NCI-H146 treated with DMSO at 0.1 percent for 48 hours (cell line): ENCODE data around the gene TENT4B.
"Not testable (repeated sequence)": the region's sequence is repeated elsewhere in the genome, so short reads cannot be mapped to it uniquely, and the experiment has no call there.

ENCODE experiments used
- DNase-seq: peaks from one replicate; lab custom pipeline; 2025; ENCODE audit not compliant: unreplicated experiment; lab: John Stamatoyannopoulos, UW

TENT4B gene

DNA sequence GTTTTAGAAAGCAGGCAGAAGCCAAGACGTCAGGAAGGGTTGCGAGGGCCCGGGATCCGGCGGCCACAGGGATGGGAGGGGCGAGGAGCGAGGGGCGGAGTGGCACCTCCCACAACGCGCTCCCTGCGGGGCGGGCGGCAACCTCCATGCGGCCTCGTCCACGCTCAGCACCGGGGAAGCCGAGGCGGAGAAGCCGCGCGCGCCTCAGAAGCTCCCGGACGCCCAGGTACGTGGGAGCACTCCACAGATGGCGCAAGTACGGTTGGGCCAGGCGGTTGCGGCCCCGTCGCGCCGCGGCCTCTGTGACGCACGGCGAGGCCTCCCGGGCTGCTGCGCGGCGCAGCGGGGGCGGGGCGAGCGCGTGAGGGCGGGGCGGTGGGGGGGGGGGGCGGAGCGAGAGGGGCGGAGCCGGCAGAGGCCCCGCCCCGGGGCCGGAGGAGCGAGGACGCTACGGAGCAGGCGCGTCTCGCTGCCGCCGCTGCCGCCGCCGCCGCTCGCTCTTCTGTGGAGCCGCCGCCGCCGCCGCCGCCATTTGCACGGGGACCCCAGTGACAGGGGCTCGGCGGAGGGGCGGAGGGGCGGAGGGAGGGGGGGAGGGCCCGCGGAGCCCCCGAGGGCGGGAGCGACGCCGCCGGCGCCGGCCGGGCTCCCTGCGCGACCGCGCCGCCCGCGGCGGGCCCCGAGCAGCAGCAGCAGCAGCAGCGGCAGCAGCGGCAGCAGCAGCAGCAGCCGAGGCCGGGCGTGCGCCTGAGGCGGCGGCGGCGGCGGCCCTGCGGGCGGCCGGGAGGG is at the start of gene TENT4B:
TSS of gene TENT4B (plus strand) at position 500 of the 789 bp plus-strand sequence. CDS start 316 bp downstream, outside the sequence.
- DNase-seq: peak; percentile 8

DNA sequence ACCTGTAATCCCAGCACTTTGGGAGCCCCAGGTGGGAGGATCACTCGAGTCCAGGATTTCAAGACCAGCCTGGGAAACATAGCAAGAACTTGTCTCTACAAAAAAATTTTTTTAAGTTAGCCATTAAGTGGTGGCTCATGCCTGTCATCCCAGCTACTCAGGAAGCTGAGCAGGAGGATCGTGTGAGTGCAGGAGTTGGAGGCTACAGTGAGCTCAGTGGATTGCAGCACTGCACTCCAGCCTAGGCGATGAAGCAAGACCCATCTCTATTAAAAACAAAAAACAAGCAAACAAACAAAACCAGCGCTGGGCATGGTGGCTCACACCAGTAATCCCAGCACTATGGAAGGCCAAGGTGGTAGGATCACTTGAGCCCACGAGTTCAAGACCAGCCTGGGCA is 49.3 kb upstream of the TENT4B start:
- DNase-seq: no peak

DNA sequence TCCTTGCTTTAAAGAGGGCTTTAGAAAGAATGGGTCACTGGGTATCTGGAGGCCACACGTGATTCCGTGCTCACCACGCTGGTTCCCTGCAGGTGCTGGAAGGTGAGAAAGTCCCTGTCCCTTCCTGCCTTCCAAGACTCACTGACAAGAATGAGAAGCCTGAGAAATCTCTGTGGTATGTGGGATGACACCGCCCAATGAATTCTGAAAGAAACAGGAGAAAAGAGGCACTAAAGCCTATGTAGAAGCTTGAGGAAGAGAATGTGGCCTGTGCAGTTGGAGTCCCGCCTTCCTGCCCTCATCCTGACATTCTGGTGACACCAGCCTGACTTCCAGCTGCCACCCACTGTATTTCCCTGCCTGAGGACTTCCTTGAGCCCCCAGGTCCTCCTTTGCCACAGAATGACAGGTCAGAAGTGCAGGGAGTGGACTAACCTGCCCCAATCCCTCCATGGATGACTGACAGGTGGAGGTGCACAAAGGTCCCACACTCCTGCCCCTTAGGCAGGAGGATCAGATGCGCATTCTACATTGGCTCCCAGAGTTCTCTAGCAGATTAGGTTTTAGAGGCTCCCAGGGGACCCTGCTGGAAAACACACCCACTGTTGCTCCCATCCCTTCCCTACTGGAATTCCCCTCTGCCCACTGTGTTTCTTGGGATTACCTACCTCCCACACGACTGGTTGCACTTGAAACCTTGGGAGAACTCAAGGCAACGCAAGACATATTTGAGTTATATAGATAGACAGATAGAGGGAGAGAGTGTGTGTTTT is 38.6 kb upstream of the TENT4B start:
- DNase-seq: no peak

DNA sequence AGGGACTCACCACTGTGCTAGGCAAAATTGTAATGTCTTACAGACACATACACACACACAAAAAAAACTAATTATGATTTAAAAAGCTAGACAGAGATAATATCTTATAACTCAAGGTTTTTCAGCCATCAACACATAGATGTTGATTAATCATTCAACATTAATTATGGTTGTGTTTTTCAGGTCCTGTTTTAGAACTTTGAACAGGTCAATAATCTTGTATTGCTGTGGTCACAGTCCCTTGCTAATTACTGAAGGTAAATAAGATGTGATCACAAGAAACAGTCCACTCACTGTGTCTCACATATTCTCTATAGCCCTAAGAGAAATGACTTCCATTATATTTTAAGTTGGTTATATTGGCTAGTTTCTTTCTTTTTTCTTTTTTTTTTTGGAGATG is 32.4 kb upstream of the TENT4B start:
- no peak for DNase-seq

DNA sequence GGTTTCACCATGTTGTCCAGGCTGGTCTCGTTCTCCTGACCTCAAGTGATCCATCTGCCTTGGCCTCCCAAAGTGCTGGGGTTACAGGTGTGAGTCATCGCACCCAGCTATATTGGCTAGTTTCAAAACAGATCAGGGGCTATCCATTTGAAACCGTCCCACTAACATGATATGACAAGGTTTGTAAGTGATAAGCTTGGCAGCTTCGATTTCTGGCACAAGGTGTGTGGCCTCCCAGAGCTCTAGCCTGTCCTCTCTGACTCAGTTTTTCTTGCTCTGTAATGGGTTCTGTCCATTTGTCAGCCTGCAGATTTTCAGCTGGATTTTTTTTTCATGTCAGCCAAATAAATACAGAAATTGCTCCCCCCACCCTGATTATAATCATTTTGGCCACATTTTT is 31.8 kb upstream of the TENT4B start:
- DNase-seq: no peak

DNA sequence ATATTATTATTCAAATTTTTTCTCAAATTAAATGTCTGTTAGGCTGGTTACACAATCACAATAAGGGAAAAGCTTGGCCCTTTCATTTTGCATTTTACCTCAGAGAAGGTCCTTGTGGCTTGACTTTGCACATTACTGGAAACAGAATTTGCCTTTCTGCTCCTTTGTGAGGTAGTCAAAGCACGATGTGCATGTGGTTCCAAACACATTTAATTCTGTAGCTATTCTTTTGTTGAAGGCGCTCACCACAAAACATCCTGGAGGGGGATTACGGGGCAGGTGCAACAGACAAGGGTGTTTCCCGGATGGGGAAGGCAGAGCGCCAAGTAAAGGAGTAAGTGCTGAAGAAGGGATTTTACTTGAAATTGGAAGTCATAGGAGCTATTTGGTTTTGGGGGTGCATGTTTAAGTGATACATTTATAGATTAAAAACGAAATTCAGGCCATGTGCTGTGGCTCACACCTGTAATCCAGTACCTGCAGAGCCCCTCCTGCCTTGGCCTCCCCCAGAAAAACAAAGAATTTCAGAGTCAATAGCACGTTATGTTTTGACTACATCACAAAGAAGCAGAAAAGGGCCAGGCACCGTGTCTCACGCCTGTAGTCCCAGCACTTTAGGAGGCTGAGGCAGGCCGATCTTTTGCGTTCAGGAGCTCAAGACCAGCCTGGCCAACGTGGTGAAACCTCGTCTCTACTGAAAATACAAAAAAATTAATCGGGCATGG is 31.2 kb upstream of the TENT4B start:
- DNase-seq: no peak

DNA sequence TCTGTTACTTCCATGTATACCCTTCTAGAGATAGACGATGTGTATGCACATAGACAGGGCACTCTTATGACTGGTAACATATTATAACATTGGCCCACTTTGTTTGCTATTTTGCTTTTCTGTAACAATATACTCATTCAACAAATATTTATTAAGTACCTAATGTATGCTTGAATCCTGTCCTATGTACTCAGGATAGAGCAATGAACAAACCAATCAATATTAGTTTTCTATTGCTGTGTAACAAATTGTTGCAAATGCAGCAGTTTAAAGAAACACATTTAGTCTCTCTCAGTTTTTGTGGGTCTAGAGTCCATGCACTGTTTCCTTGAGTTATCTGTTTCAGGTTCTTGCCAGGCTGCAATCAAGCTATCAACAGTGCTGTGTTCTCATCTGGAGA is 29.7 kb upstream of the TENT4B start:
- no peak for DNase-seq

DNA sequence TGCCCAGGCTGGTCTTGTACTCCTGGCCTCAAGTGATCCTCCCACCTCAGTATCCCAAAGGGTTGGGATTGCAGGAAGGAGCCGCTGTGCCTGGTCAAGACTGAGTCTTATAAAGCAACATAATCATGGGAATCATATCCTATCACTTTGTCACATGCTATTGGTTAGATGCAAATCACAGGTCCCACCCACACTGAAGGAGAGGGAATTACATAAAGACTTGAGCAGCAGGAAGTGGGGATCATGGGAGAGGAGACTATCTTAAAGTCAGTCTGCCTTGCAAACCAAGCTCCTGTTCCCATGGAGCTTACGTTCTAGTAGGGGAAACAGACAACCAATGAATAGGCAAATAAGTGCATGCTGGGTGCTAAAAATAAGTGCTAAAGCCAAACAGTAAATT is 28.3 kb upstream of the TENT4B start:
- no peak for DNase-seq

DNA sequence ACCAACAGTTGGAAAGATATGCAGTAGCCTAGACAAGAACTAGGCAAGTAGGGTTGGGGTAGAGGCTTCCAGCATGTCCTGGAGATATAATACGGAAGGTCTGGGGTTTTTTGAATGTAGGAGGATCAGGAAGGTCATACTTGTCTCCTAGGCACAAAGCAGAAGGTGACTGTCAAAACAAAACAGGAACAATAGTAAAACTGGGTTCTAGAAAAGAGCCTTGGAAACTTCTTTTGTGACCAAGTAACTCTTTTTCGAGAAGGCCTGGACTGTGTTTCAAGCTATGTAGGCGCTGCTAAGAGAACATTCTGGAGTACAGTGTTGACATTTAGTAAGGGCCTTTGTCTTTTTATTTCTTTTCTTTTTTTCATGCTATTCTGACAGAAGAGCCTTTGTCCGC is 26.9 kb upstream of the TENT4B start:
- no peak for DNase-seq

DNA sequence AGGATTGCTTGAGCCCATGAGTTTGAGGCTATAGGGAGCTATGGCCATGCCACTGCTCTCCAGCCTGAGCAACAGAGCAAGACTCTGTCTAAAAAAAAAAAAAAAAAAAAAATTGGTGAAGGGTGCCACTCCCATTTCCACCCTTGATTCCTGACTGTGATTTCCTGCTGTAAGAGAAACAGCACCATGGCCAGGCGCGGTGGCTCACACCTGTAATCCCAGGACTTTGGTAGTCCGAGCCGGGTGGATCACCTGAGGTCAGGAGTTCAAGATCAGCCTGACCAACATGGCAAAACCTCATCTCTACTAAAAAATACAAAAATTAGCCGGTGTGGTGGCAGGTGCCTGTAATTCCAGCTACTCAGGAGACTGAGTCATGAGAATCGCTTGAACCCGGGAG is 20.5 kb upstream of the TENT4B start:
- not testable (repeated sequence) for DNase-seq

DNA sequence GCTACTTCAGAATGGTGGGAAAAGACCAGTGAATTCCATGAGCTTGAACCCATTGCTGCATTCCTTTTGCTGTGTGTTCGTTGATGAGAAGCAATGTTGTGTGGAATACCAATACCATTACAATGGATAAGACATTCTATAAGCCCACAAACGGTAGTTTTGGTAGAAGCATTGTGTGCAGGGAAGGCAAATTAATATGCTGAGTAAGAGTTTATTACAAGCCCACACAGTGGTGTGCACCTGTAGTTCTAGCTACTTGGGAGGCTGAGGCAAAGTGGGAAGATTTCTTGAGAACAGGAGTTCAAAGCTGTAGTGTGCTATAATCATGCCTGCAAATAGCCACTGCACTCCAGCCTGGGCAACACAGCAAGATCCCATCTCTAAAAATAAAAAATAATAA is 19.9 kb upstream of the TENT4B start:
- DNase-seq: no peak

DNA sequence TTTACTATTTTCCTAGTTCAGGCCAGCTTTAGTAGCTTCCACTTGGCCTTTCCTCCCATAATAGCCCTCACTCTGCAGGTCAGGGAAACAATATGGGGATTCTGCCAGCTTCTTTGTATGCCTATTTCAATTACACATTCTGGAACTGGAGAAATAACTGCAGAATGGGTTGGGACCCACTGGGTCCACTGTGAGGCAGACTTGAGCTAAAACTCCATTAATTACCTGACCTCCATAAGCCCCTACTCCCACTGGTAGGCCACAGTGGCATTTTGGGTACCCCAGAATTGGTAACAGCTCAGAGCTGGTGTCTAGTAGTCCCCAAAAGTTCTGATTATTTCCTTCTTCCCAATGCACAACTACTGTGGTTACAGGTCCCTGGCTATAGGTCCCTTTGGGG is 16.7 kb upstream of the TENT4B start:
- DNase-seq: no peak

DNA sequence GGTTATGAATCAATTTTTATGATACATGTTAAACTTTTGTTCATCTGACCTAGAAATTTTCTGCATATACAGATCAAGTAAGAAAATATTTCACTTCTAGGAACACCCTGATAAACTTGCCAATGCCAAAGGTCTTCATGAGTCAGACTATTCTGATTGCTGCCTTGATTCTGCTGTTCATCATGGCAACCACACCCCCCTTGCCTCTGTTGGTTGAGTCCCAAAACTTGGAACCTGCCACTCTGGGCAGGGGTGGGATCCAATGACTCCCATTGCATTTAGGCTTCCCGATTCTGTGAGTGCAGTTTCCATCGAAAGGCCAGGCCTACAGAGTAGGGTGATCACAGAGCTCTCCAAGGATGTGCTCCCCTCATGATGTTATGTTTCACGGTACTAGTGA is 15.8 kb upstream of the TENT4B start:
- DNase-seq: no peak

DNA sequence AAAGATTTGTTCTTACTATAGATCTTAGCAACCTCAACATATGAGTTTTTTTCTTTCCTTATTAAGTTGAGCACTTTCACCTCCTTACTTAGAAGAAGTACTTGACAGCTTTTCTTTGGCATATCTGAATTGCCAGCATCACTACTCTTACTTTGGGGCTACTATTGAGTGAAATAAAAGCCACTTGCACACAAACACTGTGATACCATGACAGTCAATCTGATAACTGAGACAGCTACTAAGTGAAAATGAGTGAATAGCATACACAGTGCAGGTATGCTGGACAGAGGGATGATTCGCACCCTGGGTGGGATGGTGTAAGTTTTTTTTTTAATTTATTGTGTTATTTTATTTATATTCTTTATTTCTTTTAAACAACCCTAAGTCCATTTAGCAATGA is 13.5 kb upstream of the TENT4B start:
- DNase-seq: no peak

DNA sequence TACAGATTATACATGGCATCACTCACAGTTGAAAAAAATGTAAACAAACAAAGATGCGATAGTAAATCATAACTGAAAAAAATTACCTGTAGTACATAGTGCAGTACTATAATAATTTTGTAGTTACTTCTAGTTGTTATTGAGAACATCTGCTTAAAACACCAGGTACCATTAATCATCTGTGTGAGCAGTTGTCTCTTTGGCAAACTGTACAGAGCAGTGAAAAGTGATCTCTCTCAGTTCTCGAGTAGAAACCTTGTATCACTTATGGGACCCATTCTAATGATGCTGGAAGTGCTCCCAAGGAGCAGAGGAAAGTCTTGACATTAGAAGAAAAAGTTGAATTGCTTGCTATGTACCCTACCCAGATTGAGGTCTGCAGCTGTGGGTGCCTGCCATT is 8.9 kb upstream of the TENT4B start:
- no peak for DNase-seq

DNA sequence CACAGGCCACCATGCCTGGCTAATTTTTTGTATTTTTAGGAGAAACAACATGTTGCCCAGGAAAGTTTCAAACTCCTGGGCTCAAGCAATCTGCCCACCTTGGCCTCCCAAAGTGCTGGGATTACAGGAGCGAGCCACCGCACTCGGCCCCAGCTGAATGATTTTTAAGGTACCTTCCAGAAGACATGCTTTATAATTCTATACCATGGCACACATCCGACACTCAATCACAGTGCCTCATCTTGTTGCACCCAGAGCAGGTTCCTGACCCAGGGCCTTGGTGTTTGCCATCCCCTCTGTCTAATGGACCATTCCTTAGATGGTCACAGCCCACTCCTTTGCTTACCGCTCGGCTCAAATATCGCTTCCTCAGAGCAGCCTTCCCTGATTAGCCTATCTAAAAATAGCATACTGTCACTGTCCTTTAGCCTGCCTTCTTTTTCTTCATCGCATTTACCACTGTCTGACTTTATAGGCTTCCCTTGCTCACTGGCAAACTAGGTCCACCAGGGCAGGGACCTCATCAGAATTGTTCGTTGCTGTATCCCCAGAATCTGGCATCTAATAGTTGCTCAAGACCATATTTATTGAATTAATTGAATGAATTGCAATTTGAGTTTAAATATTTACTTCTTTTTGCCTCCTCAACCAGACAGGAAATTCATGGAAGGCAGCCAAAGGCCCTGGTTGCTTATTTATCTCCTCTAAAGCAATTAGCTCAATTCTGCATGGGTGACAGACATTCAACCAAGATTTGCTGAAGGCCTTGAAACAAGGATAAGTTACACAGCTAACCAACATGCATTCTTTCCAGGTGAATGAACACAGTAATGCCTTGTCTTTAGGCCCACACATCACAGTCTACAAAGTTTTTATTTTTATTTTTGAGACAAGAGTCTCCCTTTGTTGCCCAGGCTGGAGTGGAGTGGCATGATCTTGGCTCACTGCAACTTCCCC is 6.3 kb upstream of the TENT4B start:
- no peak for DNase-seq

DNA sequence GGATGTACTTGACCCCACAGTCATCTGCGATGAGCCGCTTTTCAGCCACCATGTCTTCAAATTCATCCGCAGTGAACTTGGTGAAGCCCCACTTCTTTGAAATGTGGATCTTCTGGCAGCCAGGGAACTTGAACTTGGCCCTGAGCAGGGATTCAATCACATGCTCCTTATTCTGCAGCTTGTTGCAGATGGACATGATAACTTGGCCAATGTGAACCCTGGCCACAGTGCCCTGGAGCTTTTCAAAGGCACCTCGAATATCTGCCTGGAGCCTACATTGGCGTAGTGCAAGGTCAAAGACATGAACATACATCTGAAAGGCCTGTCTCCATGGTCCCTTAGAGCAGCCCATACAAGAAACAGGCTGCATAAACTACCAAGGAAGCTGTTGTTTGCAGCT is 1.8 kb upstream of the TENT4B start:
- DNase-seq: no peak

DNA sequence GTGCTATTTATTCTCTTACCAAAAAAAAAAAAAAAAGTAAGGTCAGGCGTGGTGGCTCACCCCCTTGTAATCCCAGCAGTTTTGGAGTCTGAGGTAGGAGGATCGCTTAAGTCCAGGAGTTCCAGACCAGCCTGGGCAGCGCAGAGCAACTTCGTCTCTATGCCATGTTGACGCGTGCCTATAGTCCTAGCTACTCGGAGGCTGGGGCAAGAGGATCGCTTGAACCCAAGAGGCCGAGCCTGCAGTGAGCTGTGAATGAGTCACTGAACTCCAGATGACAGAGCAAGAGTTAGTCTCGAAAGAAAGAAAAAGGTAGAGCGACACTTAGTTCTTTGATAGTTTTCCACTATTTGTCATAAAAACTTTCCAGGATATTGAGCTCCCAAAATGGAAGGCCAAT is 1.4 kb upstream of the TENT4B start:
- DNase-seq: no peak

DNA sequence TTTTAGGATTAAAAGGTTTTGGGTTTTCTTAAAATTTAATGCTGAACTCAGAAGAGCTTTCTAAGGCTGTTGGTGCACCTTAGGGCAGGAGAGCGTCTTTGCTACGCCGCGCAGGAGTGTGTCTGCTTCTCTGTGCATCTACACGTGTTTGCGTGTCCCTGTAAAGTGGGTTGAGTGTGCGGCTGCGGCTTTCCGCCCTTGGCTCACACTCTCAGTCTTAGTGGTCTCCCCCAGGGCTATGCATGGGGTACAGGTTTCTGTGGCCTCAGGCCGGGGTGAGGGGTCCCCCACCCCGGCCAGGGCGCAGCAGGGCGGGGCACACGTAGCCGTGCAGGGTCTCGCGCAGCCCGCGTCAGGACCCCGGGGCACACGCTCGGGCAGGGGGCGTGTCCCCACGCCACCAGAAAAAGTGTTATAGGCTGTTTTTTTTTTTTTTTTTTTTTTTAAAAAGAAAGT is 727 bp upstream of the TENT4B start:
- no peak for DNase-seq

DNA sequence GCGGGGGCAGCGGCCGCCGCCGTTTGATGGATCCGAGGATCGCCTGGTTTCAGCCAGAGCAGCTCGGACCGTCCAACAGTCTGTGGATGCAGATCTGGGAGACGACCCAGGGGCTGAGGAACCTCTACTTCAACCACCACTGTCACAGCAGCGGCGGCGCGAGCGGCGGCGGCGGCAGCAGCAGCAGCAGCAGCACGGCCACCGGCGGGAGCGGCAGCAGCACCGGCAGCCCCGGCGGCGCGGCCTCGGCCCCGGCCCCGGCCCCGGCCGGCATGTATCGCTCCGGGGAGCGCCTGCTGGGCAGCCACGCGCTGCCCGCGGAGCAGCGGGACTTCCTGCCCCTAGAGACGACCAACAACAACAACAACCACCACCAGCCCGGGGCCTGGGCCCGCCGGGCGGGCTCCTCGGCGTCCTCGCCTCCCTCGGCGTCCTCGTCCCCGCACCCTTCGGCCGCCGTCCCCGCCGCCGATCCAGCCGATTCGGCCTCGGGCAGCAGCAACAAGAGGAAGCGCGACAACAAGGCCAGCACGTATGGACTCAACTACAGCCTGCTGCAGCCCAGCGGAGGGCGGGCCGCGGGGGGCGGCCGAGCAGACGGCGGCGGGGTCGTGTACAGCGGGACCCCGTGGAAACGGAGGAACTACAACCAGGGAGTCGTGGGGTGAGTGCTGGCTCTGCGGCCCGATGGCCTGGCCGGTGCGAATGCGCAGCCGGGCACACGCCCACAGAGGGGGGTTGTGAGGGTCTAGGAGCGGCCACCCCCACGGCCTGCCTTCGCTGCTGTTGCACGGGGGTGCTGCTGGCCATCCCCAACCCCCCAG is 702 bp downstream of the TENT4B start:
- DNase-seq: no peak
